Neuronal stem cell (in vitro differentiated cells): Measurements from ENCODE around the gene KYNU.

Source experiments
- DNase-seq: peaks from one replicate; pipeline ENCODE4 v3.0.0-alpha.2; 2013; ENCODE audit warnings: low spot score
- H2AFZ ChIP-seq: one replicate; pipeline ENCODE4 v1.6.1; 2013; ENCODE audit warnings: mild to moderate bottlenecking, low read length, inconsistent platforms
- H2AK5ac ChIP-seq: 2 replicates; pipeline ENCODE4 v1.6.1; 2013; ENCODE audit warnings: low read depth, mild to moderate bottlenecking, inconsistent platforms, low read length, moderate library complexity, mixed read lengths
- H2BK120ac ChIP-seq: 2 replicates; pipeline ENCODE4 v1.6.1; 2013; ENCODE audit warnings: low read depth, mild to moderate bottlenecking, inconsistent platforms, low read length, moderate library complexity, mixed read lengths
- H2BK12ac ChIP-seq: one replicate; pipeline ENCODE4 v1.6.1; 2013; ENCODE audit warnings: low read length, inconsistent platforms
- H2BK15ac ChIP-seq: 2 replicates; pipeline ENCODE4 v1.6.1; 2013; ENCODE audit warnings: mild to moderate bottlenecking, low read length, inconsistent platforms, mixed read lengths
- H2BK5ac ChIP-seq: one replicate; pipeline ENCODE4 v1.6.1; 2013; ENCODE audit warnings: inconsistent platforms, mild to moderate bottlenecking, low read length, moderate library complexity
- H3K14ac ChIP-seq: one replicate; pipeline ENCODE4 v1.6.1; 2013; ENCODE audit warnings: low read length, inconsistent platforms
- H3K18ac ChIP-seq: 2 replicates; pipeline ENCODE4 v1.6.1; 2013; ENCODE audit warnings: low read length, inconsistent platforms
- H3K23ac ChIP-seq: 2 replicates; pipeline ENCODE4 v1.6.1; 2013; ENCODE audit warnings: low read depth, mild to moderate bottlenecking, mixed read lengths, low read length, inconsistent platforms; ENCODE audit not compliant: poor library complexity
- H3K27ac ChIP-seq: replicated peaks from 3 replicates; pipeline ENCODE4 v1.5.1; 2013; ENCODE audit warnings: low read length, inconsistent platforms
- H3K27me3 ChIP-seq, 3 experiments: 2 replicates each; pipeline ENCODE4 v1.6.1; 2013; ENCODE audit warnings: low read length in 3 of 3, mild to moderate bottlenecking in 2 of 3, inconsistent platforms in 1 of 3, low read depth in 1 of 3, mixed read lengths in 1 of 3, moderate library complexity in 1 of 3; ENCODE audit not compliant: control insufficient read depth in 3 of 3, insufficient read depth in 3 of 3
- H3K36me3 ChIP-seq, 2 donors: replicated peaks in 1 of 2; 2 replicates each; pipeline ENCODE4 v1.6.1; 2013; ENCODE audit warnings: low read length in 2 of 2; ENCODE audit not compliant: control insufficient read depth in 2 of 2, insufficient read depth in 2 of 2
- H3K4ac ChIP-seq: 2 replicates; pipeline ENCODE4 v1.6.1; 2013; ENCODE audit warnings: inconsistent platforms, mild to moderate bottlenecking, low read length, moderate library complexity
- H3K4me1 ChIP-seq, 2 donors: 1 replicate in 1 of 2; 2 replicates in 1 of 2; pipeline ENCODE4 v1.6.1; 2013; ENCODE audit warnings: low read length in 2 of 2, low read depth in 1 of 2; ENCODE audit not compliant: control insufficient read depth in 2 of 2, insufficient read depth in 1 of 2
- H3K4me2 ChIP-seq: one replicate; pipeline ENCODE4 v1.6.1; 2013; ENCODE audit warnings: mild to moderate bottlenecking, low read length, inconsistent platforms; ENCODE audit not compliant: insufficient read depth, poor library complexity, severe bottlenecking
- H3K4me3 ChIP-seq, 2 donors: 2 replicates each; pipeline ENCODE4 v1.5.1; 2013; ENCODE audit warnings: low read length in 2 of 2, mild to moderate bottlenecking in 2 of 2, inconsistent platforms in 1 of 2, moderate library complexity in 1 of 2
- H3K79me1 ChIP-seq: one replicate; pipeline ENCODE4 v1.6.1; 2013; ENCODE audit warnings: low read depth, mild to moderate bottlenecking, inconsistent platforms, low read length, moderate library complexity
- H3K9ac ChIP-seq: one replicate; pipeline ENCODE4 v1.6.1; 2013; ENCODE audit warnings: mild to moderate bottlenecking, low read depth, low read length, inconsistent platforms; ENCODE audit not compliant: poor library complexity
- H3K9me3 ChIP-seq, 2 donors: replicated peaks in 1 of 2; 2 replicates each; pipeline versions ENCODE3 to v1.6.1; 2013; ENCODE audit warnings: low read length in 2 of 2, mild to moderate bottlenecking in 2 of 2, inconsistent platforms in 1 of 2, low read depth in 1 of 2, mixed read lengths in 1 of 2, moderate library complexity in 1 of 2; ENCODE audit not compliant: control insufficient read depth in 2 of 2, insufficient read depth in 1 of 2
- H4K8ac ChIP-seq: one replicate; pipeline ENCODE4 v1.6.1; 2013; ENCODE audit warnings: low read depth, mild to moderate bottlenecking, inconsistent platforms, low read length, moderate library complexity
- H4K91ac ChIP-seq: one replicate; pipeline ENCODE4 v1.6.1; 2013; ENCODE audit warnings: low read length, low read depth, mild to moderate bottlenecking, inconsistent platforms; ENCODE audit not compliant: poor library complexity
- WGBS, 2 donors: extraction: QIAGEN DNeasy Blood & Tissue Kit; methylation state at CpG; one replicate each; pipeline ENCODE4 v1.1.7; 2013; ENCODE audit warnings: missing lambda C conversion rate in 2 of 2, mixed read lengths in 1 of 2; ENCODE audit not compliant: insufficient read length in 2 of 2, insufficient replicate concordance in 1 of 2; ENCODE audit errors: extremely low coverage in 2 of 2; 5-methylcytosine and 5-hydroxymethylcytosine counted together

KYNU gene

DNA sequence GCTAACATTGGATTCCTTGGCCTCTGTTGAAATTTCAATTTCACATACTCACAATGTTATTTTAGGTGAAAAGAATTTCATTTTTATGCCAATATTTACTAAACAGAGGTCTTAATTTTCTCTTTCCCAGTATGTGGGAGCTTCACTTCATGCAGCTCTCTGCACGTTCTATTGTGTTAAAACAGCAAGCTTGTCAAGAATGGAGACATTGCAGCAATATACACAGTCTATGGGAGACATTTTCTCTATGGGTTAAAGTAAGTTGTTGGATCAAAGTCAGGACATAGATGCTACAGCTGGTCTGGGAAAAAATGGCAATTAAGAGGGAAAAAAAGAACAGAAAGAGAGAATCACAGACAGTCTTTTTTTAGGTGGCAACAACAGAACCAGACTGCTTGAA, 181.4 kb downstream of the KYNU start:
- peak overlapping the region; percentile 52 for H2AFZ ChIP-seq
- H3K14ac ChIP-seq: no peak overlapping the region
- no peak overlapping the region for H3K4ac ChIP-seq
- H3K4me3 ChIP-seq: no peak overlapping the region
- no peak overlapping the region for H3K23ac ChIP-seq
- H3K36me3 ChIP-seq: no peaks in the 10 kb centered on the region
- H3K27me3 ChIP-seq: no peaks in the 10 kb centered on the region
- no peak for DNase-seq
- peaks cover 0 to 3% of the 10 kb centered on the region in 2 donors for H3K4me1 ChIP-seq
- no peak overlapping the region for H3K27ac ChIP-seq
- no CpG with 5 or more reads among the region's 1 CpG for WGBS, 2 donors
- no peak overlapping the region for H3K4me2 ChIP-seq
- no peak overlapping the region for H3K18ac ChIP-seq
- H2AK5ac ChIP-seq: no peak overlapping the region
- H2BK15ac ChIP-seq: no peak overlapping the region
- H3K9me3 ChIP-seq: peaks cover 4 to 6% of the 10 kb centered on the region in 2 donors
- H3K79me1 ChIP-seq: no peaks in the 10 kb centered on the region
- H2BK120ac ChIP-seq: no peak overlapping the region
- no peak overlapping the region for H2BK5ac ChIP-seq
- H3K9ac ChIP-seq: no peak overlapping the region
- H4K91ac ChIP-seq: no peak overlapping the region
- H2BK12ac ChIP-seq: no peak overlapping the region
- H4K8ac ChIP-seq: no peak overlapping the region

DNA sequence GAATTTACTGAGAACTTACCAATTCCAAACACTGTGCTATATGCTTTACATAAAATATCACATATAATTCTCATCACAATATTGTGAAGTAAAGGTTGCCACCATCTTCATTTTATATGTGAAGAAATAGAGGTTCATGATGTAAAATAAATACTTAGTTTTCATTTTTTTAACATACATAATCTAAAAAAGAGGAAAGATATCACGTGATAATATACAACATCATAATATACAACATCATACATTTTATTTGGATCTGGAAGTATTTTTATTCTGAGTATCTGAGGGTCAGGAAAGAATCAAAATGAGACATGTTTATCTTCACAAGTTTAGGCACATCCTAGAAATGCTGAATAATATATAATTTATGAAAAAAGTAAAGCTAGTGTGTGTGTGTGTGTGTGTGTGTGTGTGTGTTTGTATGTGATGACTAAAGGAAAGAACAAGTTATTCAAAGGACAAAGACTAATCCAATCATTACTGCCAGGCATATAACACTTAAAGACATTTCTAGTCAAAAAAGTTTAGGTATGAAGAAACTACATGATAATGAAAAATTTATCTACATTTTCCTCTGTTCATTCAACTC, 186.2 kb downstream of the KYNU start:
- no peak overlapping the region for H2BK120ac ChIP-seq
- H3K18ac ChIP-seq: no peak overlapping the region
- no peak overlapping the region for H2BK5ac ChIP-seq
- no peak overlapping the region for H3K23ac ChIP-seq
- no CpG with 5 or more reads among the region's 1 CpG for WGBS, 2 donors
- peaks cover 0 to 3% of the 10 kb centered on the region in 2 donors for H3K4me1 ChIP-seq
- H2AFZ ChIP-seq: no peak overlapping the region
- H4K8ac ChIP-seq: no peak overlapping the region
- no peak overlapping the region for H3K9ac ChIP-seq
- H2BK15ac ChIP-seq: no peak overlapping the region
- H3K79me1 ChIP-seq: no peaks in the 10 kb centered on the region
- H3K4me2 ChIP-seq: no peak overlapping the region
- no peak overlapping the region for H3K14ac ChIP-seq
- no peak overlapping the region for H3K4ac ChIP-seq
- no peak overlapping the region for H2BK12ac ChIP-seq
- no peak overlapping the region for H3K4me3 ChIP-seq
- no peaks in the 10 kb centered on the region for H3K9me3 ChIP-seq
- DNase-seq: no peak
- H2AK5ac ChIP-seq: no peak overlapping the region
- H3K27ac ChIP-seq: no peak overlapping the region
- H3K27me3 ChIP-seq: no peaks in the 10 kb centered on the region
- H4K91ac ChIP-seq: no peak overlapping the region
- no peaks in the 10 kb centered on the region for H3K36me3 ChIP-seq

- H3K79me1 ChIP-seq: no peaks in the 10 kb centered on the region
- H3K18ac ChIP-seq: no peak overlapping the region
- no peak overlapping the region for H2AFZ ChIP-seq
- H4K91ac ChIP-seq: no peak overlapping the region
- H3K4ac ChIP-seq: no peak overlapping the region
- no peak overlapping the region for H3K23ac ChIP-seq
- no peaks in the 10 kb centered on the region for H3K9me3 ChIP-seq
- no peak overlapping the region for H2BK120ac ChIP-seq
- no peaks in the 10 kb centered on the region for H3K36me3 ChIP-seq
- no peak for DNase-seq
- no peak overlapping the region for H3K14ac ChIP-seq
- H3K27me3 ChIP-seq: no peaks in the 10 kb centered on the region
- no peaks in the 10 kb centered on the region for H3K4me1 ChIP-seq
- no peak overlapping the region for H3K27ac ChIP-seq
- no CpG with 5 or more reads among the region's 3 CpGs for WGBS, 2 donors
- no peak overlapping the region for H3K4me2 ChIP-seq
- H2BK5ac ChIP-seq: no peak overlapping the region
- H2BK12ac ChIP-seq: no peak overlapping the region
- H2AK5ac ChIP-seq: no peak overlapping the region
- no peak overlapping the region for H4K8ac ChIP-seq
- H2BK15ac ChIP-seq: no peak overlapping the region
- H3K9ac ChIP-seq: no peak overlapping the region
- H3K4me3 ChIP-seq: no peak overlapping the region
Measured at GRCh38 chr2:143068094-143068493, 190.6 kb downstream of the KYNU start.

DNA sequence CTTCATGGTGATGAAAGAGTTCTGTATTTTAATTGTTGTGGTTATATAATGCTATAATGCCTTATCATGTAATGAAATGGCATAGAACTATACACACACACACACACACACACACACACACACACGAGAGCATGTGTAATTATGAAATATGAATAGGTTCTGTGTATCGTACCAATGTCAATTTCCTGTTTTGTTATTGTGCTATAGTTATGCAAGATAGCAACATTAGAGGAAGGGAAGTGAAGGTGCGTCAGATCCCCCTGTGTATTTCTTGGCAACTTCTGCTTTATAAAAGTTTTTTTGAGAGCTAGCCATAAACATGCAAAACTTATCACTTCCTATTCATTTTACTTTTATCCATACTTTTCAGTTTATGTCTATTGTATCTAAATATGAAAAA, 191.0 kb downstream of the KYNU start:
- no peak overlapping the region for H2BK15ac ChIP-seq
- H3K4me2 ChIP-seq: no peak overlapping the region
- H3K9ac ChIP-seq: no peak overlapping the region
- no peak overlapping the region for H2BK120ac ChIP-seq
- H3K18ac ChIP-seq: no peak overlapping the region
- no peak overlapping the region for H3K27ac ChIP-seq
- no peaks in the 10 kb centered on the region for H3K9me3 ChIP-seq
- no peak for DNase-seq
- no peak overlapping the region for H2AK5ac ChIP-seq
- H3K4me3 ChIP-seq: no peak overlapping the region
- H3K4ac ChIP-seq: no peak overlapping the region
- H3K79me1 ChIP-seq: no peaks in the 10 kb centered on the region
- no peak overlapping the region for H2AFZ ChIP-seq
- no CpG with 5 or more reads among the region's 3 CpGs for WGBS, 2 donors
- H4K8ac ChIP-seq: no peak overlapping the region
- H3K36me3 ChIP-seq: no peaks in the 10 kb centered on the region
- H3K14ac ChIP-seq: no peak overlapping the region
- H3K4me1 ChIP-seq: no peaks in the 10 kb centered on the region
- H2BK12ac ChIP-seq: no peak overlapping the region
- no peak overlapping the region for H4K91ac ChIP-seq
- H3K27me3 ChIP-seq: no peaks in the 10 kb centered on the region
- no peak overlapping the region for H2BK5ac ChIP-seq
- H3K23ac ChIP-seq: no peak overlapping the region
